Endometrial microvascular endothelial cells (primary cell): ENCODE measurements around the gene SCAMP4. TPM values are rescaled to one million over a fixed set of nuclear protein-coding genes. Genes with fewer than 3 reads are reported as not detected.
"Not testable (repeated sequence)": the region's sequence is repeated elsewhere in the genome, so short reads cannot be mapped to it uniquely, and the experiment has no call there.

Experiments
- in situ Hi-C: cut with HindIII; loops from 2 replicates; pipeline ENCODE4 v1.10.0; 2017; ENCODE audit warnings: low sequenced_read_pairs, low pct_unique_long_range_greater_than_20kb; ENCODE audit errors: inconsistent ontology term
- total RNA-seq: library from RNA; depleted of rRNA; stranded (reverse); fragments of >200 nt; gene quantifications from one replicate; pipeline ENCODE4 v1.2.3, GENCODE V29; 2015; ENCODE audit errors: inconsistent ontology term

The SCAMP4 gene
- total RNA-seq, 1 donor from 2014 or later = 83.0 TPM

GRCh38 chr19:1865172-1866010 lies 39.8 kb upstream of the SCAMP4 start:
- in situ Hi-C loops = no loop called here

GRCh38 chr19:1866693-1867348 lies 38.4 kb upstream of the SCAMP4 start:
- in situ Hi-C loops = no loop called here

- in situ Hi-C loops = no loop called here
These were observed 37.9 kb upstream of the SCAMP4 start for GRCh38 chr19:1867349-1867724.

GRCh38 chr19:1868971-1869370 lies 36.2 kb upstream of the SCAMP4 start:
- in situ Hi-C loops = no loop called here

GRCh38 chr19:1871140-1871597 lies 34.0 kb upstream of the SCAMP4 start:
- in situ Hi-C loops = no loop called here

- in situ Hi-C loops = no loop called here
These were observed 33.6 kb upstream of the SCAMP4 start for GRCh38 chr19:1871630-1872029.

- in situ Hi-C loops = no loop called here
These were observed 32.2 kb upstream of the SCAMP4 start for GRCh38 chr19:1872807-1873523.

GRCh38 chr19:1873524-1874473 lies 31.4 kb upstream of the SCAMP4 start:
- in situ Hi-C loops = no loop called here

- in situ Hi-C loops = no loop called here
These were observed 30.5 kb upstream of the SCAMP4 start for GRCh38 chr19:1874554-1875185.

GRCh38 chr19:1875265-1875645 lies 29.9 kb upstream of the SCAMP4 start:
- in situ Hi-C loops = not testable (repeated sequence)

GRCh38 chr19:1875646-1876495 lies 29.3 kb upstream of the SCAMP4 start:
- in situ Hi-C loops = no loop called here

- in situ Hi-C loops = not testable (repeated sequence)
These were observed 28.5 kb upstream of the SCAMP4 start for GRCh38 chr19:1876496-1877279.

- in situ Hi-C loops = not testable (repeated sequence)
These were observed 27.9 kb upstream of the SCAMP4 start for GRCh38 chr19:1877280-1877660.

GRCh38 chr19:1878583-1878982 lies 26.6 kb upstream of the SCAMP4 start:
- in situ Hi-C loops = not testable (repeated sequence)

GRCh38 chr19:1879982-1880381 lies 25.2 kb upstream of the SCAMP4 start:
- in situ Hi-C loops = not testable (repeated sequence)

GRCh38 chr19:1880611-1881392 lies 24.4 kb upstream of the SCAMP4 start:
- in situ Hi-C loops = no loop called here
